ENCODE data around the gene GID4. TPM values are rescaled to one million over a fixed set of nuclear protein-coding genes. Genes with fewer than 3 reads are reported as not detected.

GID4 gene
- polyA plus RNA-seq, 12 donors: 10.4 to 14.1 (median 12.8) TPM; not detected in 1

GRCh38 chr17:18040261-18040858, 1.2 kb downstream of the GID4 start:
- DNase-seq: no peak

- no peak for DNase-seq
Observed at GRCh38 chr17:18041776-18042175, 2.6 kb downstream of the GID4 start.

- no peak for DNase-seq
Observed at GRCh38 chr17:18042983-18043382, 3.8 kb downstream of the GID4 start.

GRCh38 chr17:18043491-18043890, 4.3 kb downstream of the GID4 start:
- no peak for DNase-seq

GRCh38 chr17:18044609-18045008, 5.4 kb downstream of the GID4 start:
- DNase-seq: no peak

- no peak for DNase-seq
Observed at GRCh38 chr17:18045691-18046350, 6.6 kb downstream of the GID4 start.

- no peak for DNase-seq
Observed at GRCh38 chr17:18055597-18055996, 16.4 kb downstream of the GID4 start.

- DNase-seq: no peak
Observed at GRCh38 chr17:18056214-18056613, 17.0 kb downstream of the GID4 start.

GRCh38 chr17:18059283-18059682, 20.1 kb downstream of the GID4 start:
- DNase-seq: no peak

GRCh38 chr17:18064053-18064452, 24.8 kb downstream of the GID4 start:
- DNase-seq: no peak

GRCh38 chr17:18065546-18065945, 26.3 kb downstream of the GID4 start:
- no peak for DNase-seq

- DNase-seq: no peak
Observed at GRCh38 chr17:18066866-18067265, 27.7 kb downstream of the GID4 start.

GRCh38 chr17:18069101-18069500, 29.9 kb downstream of the GID4 start:
- no peak for DNase-seq

GRCh38 chr17:18070861-18071340, 31.7 kb downstream of the GID4 start:
- DNase-seq: no peak

GRCh38 chr17:18071751-18072150, 32.5 kb downstream of the GID4 start:
- no peak for DNase-seq

GRCh38 chr17:18074566-18075272, 35.5 kb downstream of the GID4 start:
- DNase-seq: no peak

- peak; percentile 26 for DNase-seq
Observed at GRCh38 chr17:18076936-18077335, 37.7 kb downstream of the GID4 start.

GRCh38 chr17:18079543-18079942, 40.3 kb downstream of the GID4 start:
- DNase-seq: no peak

GRCh38 chr17:18084256-18084655, 45.0 kb downstream of the GID4 start:
- no peak for DNase-seq

- peak; percentile 94 for DNase-seq
Observed at GRCh38 chr17:18087610-18088491, 48.6 kb downstream of the GID4 start, which contains the start of gene DRG2. TSS of gene DRG2 (plus strand) at chr17:18087948. CDS start at chr17:18088024, 76 bp downstream.

GRCh38 chr17:18089613-18090012, 50.4 kb downstream of the GID4 start:
- no peak for DNase-seq

Measured in muscle of arm (tissue), 12 donors.